Endodermal cell (in vitro differentiated cells): ENCODE measurements around the gene TMEM121. TPM values are rescaled to one million over a fixed set of nuclear protein-coding genes. Genes with fewer than 3 reads are reported as not detected.
A peak's percentile ranks its signal among the peaks of the same experiment; 100 is the strongest.

Source experiments
- DNase-seq: peaks from one replicate; pipeline ENCODE4 v3.0.0-alpha.2; 2017
- H3K27ac ChIP-seq: 2 replicates; pipeline ENCODE4 v1.5.1; 2013; ENCODE audit warnings: mild to moderate bottlenecking, low read depth, low read length, moderate library complexity
- H3K27me3 ChIP-seq: 2 replicates; pipeline ENCODE4 v1.6.1; 2013; ENCODE audit warnings: mild to moderate bottlenecking, low read length, moderate library complexity; ENCODE audit not compliant: insufficient read depth, control insufficient read depth, poor library complexity, severe bottlenecking
- H3K36me3 ChIP-seq: 2 replicates; pipeline ENCODE4 v1.7.0; 2013; ENCODE audit warnings: mild to moderate bottlenecking, low read length, moderate library complexity; ENCODE audit not compliant: control insufficient read depth, insufficient read depth
- H3K4me1 ChIP-seq: one replicate; pipeline ENCODE4 v1.7.0; 2013; ENCODE audit warnings: low read length; ENCODE audit not compliant: control insufficient read depth, insufficient read depth
- H3K4me3 ChIP-seq: 2 replicates; pipeline ENCODE4 v1.5.1; 2013; ENCODE audit warnings: mild to moderate bottlenecking, low read length, moderate library complexity
- H3K9ac ChIP-seq: 2 replicates; pipeline ENCODE4 v1.6.1; 2013; ENCODE audit warnings: mild to moderate bottlenecking, low read length, moderate library complexity; ENCODE audit not compliant: poor library complexity, severe bottlenecking; ENCODE audit errors: extremely low read depth
- H3K9me3 ChIP-seq: 2 replicates; pipeline ENCODE4 v1.6.1; 2013; ENCODE audit warnings: mild to moderate bottlenecking, low read length, moderate library complexity; ENCODE audit not compliant: control insufficient read depth
- H3K27ac Mint-ChIP-seq: 2 replicates; pipeline ENCODE4 v1.8.0; 2020; ENCODE audit warnings: mixed read lengths
- H3K27me3 Mint-ChIP-seq: 2 replicates; pipeline ENCODE4 v1.8.0; 2021; ENCODE audit warnings: mild to moderate bottlenecking, mixed read lengths; ENCODE audit not compliant: insufficient read depth
- H3K36me3 Mint-ChIP-seq: 2 replicates; pipeline ENCODE4 v1.8.0; 2020; ENCODE audit warnings: low read depth, mixed read lengths
- H3K4me1 Mint-ChIP-seq: 2 replicates; pipeline ENCODE4 v1.8.0; 2020; ENCODE audit warnings: mixed read lengths
- H3K4me3 Mint-ChIP-seq: 2 replicates; pipeline ENCODE4 v1.8.0; 2020; ENCODE audit warnings: mild to moderate bottlenecking, moderate library complexity, mixed read lengths
- H3K9me3 Mint-ChIP-seq: 2 replicates; pipeline ENCODE4 v1.8.0; 2020; ENCODE audit warnings: mild to moderate bottlenecking, mixed read lengths
- CTCF ChIP-seq: fragments of 200-600 bp; sonication (generic); conservative IDR thresholded peaks from 2 replicates; pipeline ENCODE4 v1.5.0; 2021; ENCODE audit warnings: antibody characterized with exemption, mild to moderate bottlenecking
- WGBS, 2 experiments: methylation state at CpG; one replicate each; pipeline versions ENCODE4 v1.1.5 to v1.1.7; 2013; ENCODE audit warnings: missing lambda C conversion rate in 2 of 2, mixed read lengths in 1 of 2; ENCODE audit not compliant: insufficient coverage in 1 of 2, insufficient read length in 1 of 2; 5-methylcytosine and 5-hydroxymethylcytosine counted together
- total RNA-seq, 2 donors: library from RNA; stranded (reverse); fragmentation: NEBNext Ultra II Directional in 1 of 2; extraction: Animal tissue kit (Norgen Biotek cat#: 25700) in 1 of 2; gene quantifications; 2 replicates in 1 of 2; 3 replicates in 1 of 2; pipeline ENCODE4 v1.2.1, GENCODE V29; 2021

Gene TMEM121
- total RNA-seq, 2 donors from 2014 or later, result 0.29 to 1.5 TPM

DNA sequence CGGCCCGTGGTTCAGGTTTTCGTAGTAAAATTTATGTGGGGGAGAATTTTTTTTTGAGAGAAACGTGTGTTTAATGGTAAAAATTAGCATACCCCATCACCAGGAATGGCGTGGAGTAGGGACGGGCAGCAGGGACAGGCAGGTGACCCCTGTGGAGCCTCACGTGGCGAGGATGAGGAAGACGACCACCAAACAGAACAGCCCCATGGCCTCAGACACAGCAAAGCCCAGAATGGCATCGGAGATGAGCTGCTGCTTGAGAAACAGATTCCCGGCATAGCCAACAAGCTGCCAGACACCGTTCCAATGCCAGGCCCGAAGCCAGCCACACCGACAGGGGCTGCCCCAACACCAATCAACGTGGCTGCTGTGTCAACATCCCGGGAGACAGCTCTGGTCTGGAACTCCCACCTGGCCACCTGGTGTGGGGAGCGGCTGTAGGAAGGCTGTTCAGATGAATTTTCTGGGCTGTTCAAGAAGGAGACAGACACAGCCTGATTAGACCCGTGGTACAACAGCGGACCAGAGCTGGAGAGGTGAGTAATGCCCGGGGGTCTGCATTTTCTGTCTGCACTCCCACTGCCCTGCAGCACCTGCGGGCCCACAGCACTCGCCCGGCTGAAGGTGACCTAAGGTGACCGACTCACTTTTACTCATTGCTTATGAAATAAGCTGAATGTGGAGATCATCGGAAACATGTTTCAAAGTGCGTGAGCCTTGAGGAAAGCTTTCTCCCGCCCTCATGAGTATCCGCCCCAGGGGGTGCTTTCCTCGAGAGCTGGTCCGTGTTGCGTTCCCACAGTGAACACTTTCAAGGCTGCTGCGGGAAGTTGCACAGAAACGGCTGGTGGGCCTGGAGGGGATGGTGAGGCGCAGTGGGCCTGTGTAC is 10.6 kb downstream of the TMEM121 start:
- Histone ChIP-seq H3K27me3 (peaks cover 4% of the 10 kb centered on the region), H3K9ac (no peak overlapping the region), H3K27ac (no peak overlapping the region), H3K4me1 (no peaks in the 10 kb centered on the region), H3K9me3 (no peaks in the 10 kb centered on the region), H3K36me3 (no peaks in the 10 kb centered on the region), H3K4me3 (no peak overlapping the region)
- H3K4me3 Mint-ChIP-seq, result no peak overlapping the region
- H3K36me3 Mint-ChIP-seq, result no peaks in the 10 kb centered on the region
- no peak for DNase-seq
- 77 to 78% methylated on average over 22 to 34 of the region's 34 CpGs for WGBS, 2 experiments
- H3K27ac Mint-ChIP-seq, result no peak overlapping the region
- H3K9me3 Mint-ChIP-seq, result peaks cover 77% of the 10 kb centered on the region
- H3K4me1 Mint-ChIP-seq, result no peaks in the 10 kb centered on the region
- no peak for TF ChIP-seq CTCF
- peaks cover 11% of the 10 kb centered on the region for H3K27me3 Mint-ChIP-seq

DNA sequence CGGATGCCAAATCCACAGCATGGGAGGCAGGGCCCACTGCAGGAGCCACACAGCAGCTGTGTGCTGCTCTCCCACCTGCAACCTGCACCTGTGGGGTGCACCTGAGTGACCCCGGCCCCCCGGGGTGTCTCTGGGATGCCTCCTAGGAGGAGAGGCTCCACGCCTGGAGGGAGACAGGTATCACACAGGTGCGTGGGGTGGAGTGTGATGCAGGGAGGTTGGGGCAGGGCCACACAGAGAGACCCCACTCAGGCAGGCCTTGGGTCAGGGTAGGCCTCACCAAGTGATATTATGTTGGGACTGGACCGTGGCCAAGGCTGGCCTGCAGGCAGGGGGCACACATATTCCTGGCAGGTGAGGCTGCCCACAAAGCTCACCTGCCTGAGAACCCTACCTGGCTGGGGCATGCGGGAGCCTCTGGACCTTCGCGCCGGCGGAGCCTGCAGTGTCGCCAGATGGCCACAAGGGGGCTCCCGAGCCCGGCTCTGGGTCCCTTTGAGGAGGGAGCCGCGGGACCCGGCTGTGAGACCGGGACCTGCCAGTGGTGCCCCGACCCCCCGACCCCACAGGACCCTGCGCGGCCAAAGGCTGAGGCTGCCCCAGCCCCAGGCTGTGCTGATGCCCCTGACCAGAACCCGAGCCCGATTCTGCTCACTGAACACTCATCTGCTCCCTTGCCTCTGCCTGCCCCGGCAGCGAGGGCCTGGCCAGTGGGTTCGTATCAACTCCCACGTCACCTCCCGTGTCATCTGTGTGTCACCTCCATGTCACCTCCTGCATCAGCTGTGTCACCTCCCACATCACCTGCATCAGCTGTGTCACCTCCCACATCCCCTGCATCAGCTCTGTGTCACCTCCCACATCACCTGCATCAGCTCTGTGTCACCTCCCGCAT is 11.4 kb downstream of the TMEM121 start:
- Histone ChIP-seq H3K4me1 (no peaks in the 10 kb centered on the region), H3K36me3 (no peaks in the 10 kb centered on the region), H3K27ac (no peak overlapping the region), H3K27me3 (peaks cover 4% of the 10 kb centered on the region), H3K9ac (no peak overlapping the region), H3K4me3 (no peak overlapping the region), H3K9me3 (no peaks in the 10 kb centered on the region)
- no peak overlapping the region for H3K4me3 Mint-ChIP-seq
- peak; percentile 89 for DNase-seq
- peaks cover 73% of the 10 kb centered on the region for H3K9me3 Mint-ChIP-seq
- no peak overlapping the region for H3K27ac Mint-ChIP-seq
- peaks cover 11% of the 10 kb centered on the region for H3K27me3 Mint-ChIP-seq
- H3K36me3 Mint-ChIP-seq, result no peaks in the 10 kb centered on the region
- H3K4me1 Mint-ChIP-seq, result no peaks in the 10 kb centered on the region
- WGBS, 2 experiments, result 39 to 63% methylated on average over 10 to 30 of the region's 30 CpGs
- TF ChIP-seq CTCF, result peak; percentile 82

DNA sequence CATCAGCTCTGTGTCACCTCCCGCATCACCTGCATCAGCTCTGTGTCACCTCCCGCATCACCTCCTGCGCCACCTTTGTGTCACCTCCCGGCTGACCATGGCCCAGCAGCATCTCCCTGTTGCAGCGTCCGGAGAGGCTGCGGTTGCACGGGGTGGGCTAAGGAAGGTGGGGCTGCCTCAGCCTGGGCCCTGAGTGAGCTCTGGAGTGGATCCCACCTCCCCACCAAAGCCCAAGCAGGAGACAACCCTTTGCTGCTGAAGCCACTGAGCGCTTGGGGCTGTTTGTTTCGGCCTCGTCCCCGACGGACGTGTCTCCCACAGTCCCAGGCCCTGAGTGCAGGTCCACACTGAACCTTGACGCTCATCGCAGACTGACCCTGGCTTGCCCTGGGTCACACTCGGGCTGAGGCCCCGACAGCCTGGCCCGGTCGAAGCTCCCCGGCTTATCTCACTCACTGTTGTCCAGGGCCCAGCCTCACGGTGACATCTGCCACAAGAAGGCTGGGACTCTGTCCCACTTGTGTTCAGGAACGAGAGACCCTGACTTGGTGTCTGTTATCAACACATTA is 12.2 kb downstream of the TMEM121 start:
- no peak overlapping the region for H3K4me3 ChIP-seq
- Mint-ChIP-seq H3K27me3 (peaks cover 11% of the 10 kb centered on the region), H3K27ac (no peak overlapping the region), H3K36me3 (no peaks in the 10 kb centered on the region), H3K4me3 (no peak overlapping the region), H3K4me1 (no peaks in the 10 kb centered on the region), H3K9me3 (peaks cover 74% of the 10 kb centered on the region)
- no peak for DNase-seq
- peaks cover 6% of the 10 kb centered on the region for H3K9me3 ChIP-seq
- WGBS, 2 experiments, result 85 to 88% methylated on average over 18 to 23 of the region's 23 CpGs
- TF ChIP-seq CTCF, result no peak
- no peaks in the 10 kb centered on the region for H3K27me3 ChIP-seq
- H3K27ac ChIP-seq, result no peak overlapping the region
- no peaks in the 10 kb centered on the region for H3K4me1 ChIP-seq
- no peak overlapping the region for H3K9ac ChIP-seq
- H3K36me3 ChIP-seq, result no peaks in the 10 kb centered on the region
